HepG2 (cell line): Measurements from ENCODE around the gene L3MBTL3. TPM values are rescaled to one million over a fixed set of nuclear protein-coding genes. Genes with fewer than 3 reads are reported as not detected.

Experiments used
- HDAC2 ChIP-seq: sonication (generic); formaldehyde crosslinking; IDR thresholded peaks from 2 replicates; pipeline ENCODE4 v1.4.0; 2020; ENCODE audit warnings: missing genetic modification reagents
- JUNB ChIP-seq: sonication (generic); formaldehyde crosslinking; IDR thresholded peaks from 2 replicates; pipeline ENCODE4 v1.8.0; 2022; ENCODE audit warnings: missing genetic modification reagents, mild to moderate bottlenecking, borderline replicate concordance
- MXI1 ChIP-seq: IDR thresholded peaks from 3 replicates; pipeline ENCODE4 v1.6.1; 2012; ENCODE audit warnings: low read depth, low read length, inconsistent platforms, borderline replicate concordance
- RCOR2 ChIP-seq: IDR thresholded peaks from 2 replicates; pipeline ENCODE4 v1.6.1; 2016; ENCODE audit warnings: missing biosample characterization, missing genetic modification reagents
- SRSF9 ChIP-seq: fragments of 200-400 bp; formaldehyde crosslinking; IDR thresholded peaks from 2 replicates; pipeline ENCODE4 v1.6.1; 2018; ENCODE audit warnings: borderline replicate concordance, mild to moderate bottlenecking, low read depth, low read length; ENCODE audit not compliant: insufficient read depth, poor library complexity, severe bottlenecking
- ZFP41 ChIP-seq: sonication (generic); formaldehyde crosslinking; IDR thresholded peaks from 2 replicates; pipeline ENCODE4 v1.4.0; 2020; ENCODE audit warnings: mild to moderate bottlenecking, missing genetic modification reagents, borderline replicate concordance
- ZNF430 ChIP-seq: sonication (generic); formaldehyde crosslinking; IDR thresholded peaks from 2 replicates; pipeline ENCODE4 v1.9.0; 2021; ENCODE audit warnings: mild to moderate bottlenecking, missing genetic modification reagents
- ZNF564 ChIP-seq: sonication (generic); formaldehyde crosslinking; IDR thresholded peaks from 2 replicates; pipeline ENCODE4 v1.8.1; 2023; ENCODE audit warnings: mild to moderate bottlenecking, missing genetic modification reagents
- ZNF749 ChIP-seq: sonication (generic); formaldehyde crosslinking; IDR thresholded peaks from 2 replicates; pipeline ENCODE4 v1.8.0; 2022; ENCODE audit warnings: mild to moderate bottlenecking, missing genetic modification reagents, moderate library complexity, borderline replicate concordance
- polyA plus RNA-seq, 8 experiments: library from polyadenylated mRNA; depleted of rRNA in 3 of 8; stranded (reverse) in 7 of 8; unstranded in 1 of 8; fragments of >200 nt; fragmentation: Illumina TruSeq in 4 of 8; extraction: Trizol in 4 of 8; gene quantifications; 2 replicates each; pipeline versions ENCODE4 v1.2.1 to v1.2.3, GENCODE V29; 2011 to 2016; ENCODE audit warnings: low read depth in 4 of 8, missing spikeins in 1 of 8, mixed read lengths in 1 of 8; ENCODE audit not compliant: insufficient read depth in 1 of 8
- total RNA-seq, 5 experiments: library from RNA; depleted of rRNA; stranded (reverse); fragments of >200 nt; fragmentation: Illumina TruSeq; extraction: Trizol; gene quantifications; 2 replicates each; pipeline ENCODE4 v1.2.3, GENCODE V29; 2016; ENCODE audit warnings: low read depth in 1 of 5
- TF ChIP-seq, protein P1 (sequence below): sonication (generic); formaldehyde crosslinking; conservative IDR thresholded peaks from 2 replicates; pipeline ENCODE4 v1.8.0; 2022; ENCODE audit warnings: missing genetic modification reagents
- TF ChIP-seq, protein P2 (sequence below): IDR thresholded peaks from 2 replicates; pipeline ENCODE4 v1.6.1; 2012; ENCODE audit warnings: low read depth, low read length, improper control_type of control experiment
- TF ChIP-seq, protein P3 (sequence below): sonication (generic); formaldehyde crosslinking; IDR thresholded peaks from 2 replicates; pipeline ENCODE4 v1.5.1; 2020; ENCODE audit warnings: mild to moderate bottlenecking, missing genetic modification reagents, borderline replicate concordance
- TF ChIP-seq, protein P4 (sequence below): IDR thresholded peaks from 2 replicates; pipeline ENCODE4 v1.6.1; 2016; ENCODE audit warnings: low read depth
- TF ChIP-seq, protein P5 (sequence below): sonication (generic); formaldehyde crosslinking; IDR thresholded peaks from 2 replicates; pipeline ENCODE4 v1.4.0; 2020; ENCODE audit warnings: mild to moderate bottlenecking, missing genetic modification reagents
- TF ChIP-seq, protein P6 (sequence below): sonication (generic); formaldehyde crosslinking; IDR thresholded peaks from 2 replicates; pipeline ENCODE4 v1.4.0; 2020; ENCODE audit warnings: mild to moderate bottlenecking, missing genetic modification reagents

L3MBTL3 gene
- total and polyA plus RNA-seq, 2 of the 13 experiments (the other 11 are each of a cell fraction or from before 2014, with no cell fraction given) = 1.5 to 2.5 TPM

DNA sequence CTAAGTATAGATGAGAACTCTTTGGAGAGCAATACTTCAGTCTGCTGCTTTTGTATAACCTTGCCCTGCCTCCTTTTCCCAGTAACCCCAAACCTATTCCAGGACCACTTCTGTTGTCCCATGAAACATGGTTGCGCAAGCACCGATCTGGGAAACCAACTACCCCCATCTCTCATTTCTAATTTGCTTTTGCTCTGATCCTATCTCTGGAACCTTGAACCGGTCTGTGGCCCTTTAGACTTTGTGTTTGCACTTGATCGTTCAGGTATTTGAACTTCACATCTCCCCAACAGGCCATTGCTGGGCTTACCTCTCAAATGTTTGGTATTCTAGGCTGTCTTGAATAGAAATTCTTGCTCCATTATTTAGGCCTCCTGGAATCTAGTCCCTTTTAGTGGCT, 25.0 kb downstream of the L3MBTL3 start (continued):
- TF ChIP-seq, protein P1, sequence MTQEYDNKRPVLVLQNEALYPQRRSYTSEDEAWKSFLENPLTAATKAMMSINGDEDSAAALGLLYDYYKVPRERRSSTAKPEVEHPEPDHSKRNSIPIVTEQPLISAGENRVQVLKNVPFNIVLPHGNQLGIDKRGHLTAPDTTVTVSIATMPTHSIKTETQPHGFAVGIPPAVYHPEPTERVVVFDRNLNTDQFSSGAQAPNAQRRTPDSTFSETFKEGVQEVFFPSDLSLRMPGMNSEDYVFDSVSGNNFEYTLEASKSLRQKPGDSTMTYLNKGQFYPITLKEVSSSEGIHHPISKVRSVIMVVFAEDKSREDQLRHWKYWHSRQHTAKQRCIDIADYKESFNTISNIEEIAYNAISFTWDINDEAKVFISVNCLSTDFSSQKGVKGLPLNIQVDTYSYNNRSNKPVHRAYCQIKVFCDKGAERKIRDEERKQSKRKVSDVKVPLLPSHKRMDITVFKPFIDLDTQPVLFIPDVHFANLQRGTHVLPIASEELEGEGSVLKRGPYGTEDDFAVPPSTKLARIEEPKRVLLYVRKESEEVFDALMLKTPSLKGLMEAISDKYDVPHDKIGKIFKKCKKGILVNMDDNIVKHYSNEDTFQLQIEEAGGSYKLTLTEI = no peak
- TF ChIP-seq, protein P2, sequence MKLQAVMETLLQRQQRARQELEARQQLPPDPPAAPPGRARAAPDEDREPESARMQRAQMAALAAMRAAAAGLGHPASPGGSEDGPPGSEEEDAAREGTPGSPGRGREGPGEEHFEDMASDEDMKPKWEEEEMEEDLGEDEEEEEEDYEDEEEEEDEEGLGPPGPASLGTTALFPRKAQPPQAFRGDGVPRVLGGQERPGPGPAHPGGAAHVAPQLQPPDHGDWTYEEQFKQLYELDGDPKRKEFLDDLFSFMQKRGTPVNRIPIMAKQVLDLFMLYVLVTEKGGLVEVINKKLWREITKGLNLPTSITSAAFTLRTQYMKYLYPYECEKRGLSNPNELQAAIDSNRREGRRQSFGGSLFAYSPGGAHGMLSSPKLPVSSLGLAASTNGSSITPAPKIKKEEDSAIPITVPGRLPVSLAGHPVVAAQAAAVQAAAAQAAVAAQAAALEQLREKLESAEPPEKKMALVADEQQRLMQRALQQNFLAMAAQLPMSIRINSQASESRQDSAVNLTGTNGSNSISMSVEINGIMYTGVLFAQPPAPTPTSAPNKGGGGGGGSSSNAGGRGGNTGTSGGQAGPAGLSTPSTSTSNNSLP = no peak
- no peak; the same call in 1 of the 2 replicates for TF ChIP-seq HDAC2
- 0 out of 2 replicates have a peak, but pooled peaks have one; percentile 27 for TF ChIP-seq ZNF564 (CRISPR knock-in tag)
- no peak for TF ChIP-seq ZNF749 (CRISPR knock-in tag)
- TF ChIP-seq ZNF430 (CRISPR knock-in tag) = no peak
- no peak for TF ChIP-seq MXI1
- TF ChIP-seq, protein P3, sequence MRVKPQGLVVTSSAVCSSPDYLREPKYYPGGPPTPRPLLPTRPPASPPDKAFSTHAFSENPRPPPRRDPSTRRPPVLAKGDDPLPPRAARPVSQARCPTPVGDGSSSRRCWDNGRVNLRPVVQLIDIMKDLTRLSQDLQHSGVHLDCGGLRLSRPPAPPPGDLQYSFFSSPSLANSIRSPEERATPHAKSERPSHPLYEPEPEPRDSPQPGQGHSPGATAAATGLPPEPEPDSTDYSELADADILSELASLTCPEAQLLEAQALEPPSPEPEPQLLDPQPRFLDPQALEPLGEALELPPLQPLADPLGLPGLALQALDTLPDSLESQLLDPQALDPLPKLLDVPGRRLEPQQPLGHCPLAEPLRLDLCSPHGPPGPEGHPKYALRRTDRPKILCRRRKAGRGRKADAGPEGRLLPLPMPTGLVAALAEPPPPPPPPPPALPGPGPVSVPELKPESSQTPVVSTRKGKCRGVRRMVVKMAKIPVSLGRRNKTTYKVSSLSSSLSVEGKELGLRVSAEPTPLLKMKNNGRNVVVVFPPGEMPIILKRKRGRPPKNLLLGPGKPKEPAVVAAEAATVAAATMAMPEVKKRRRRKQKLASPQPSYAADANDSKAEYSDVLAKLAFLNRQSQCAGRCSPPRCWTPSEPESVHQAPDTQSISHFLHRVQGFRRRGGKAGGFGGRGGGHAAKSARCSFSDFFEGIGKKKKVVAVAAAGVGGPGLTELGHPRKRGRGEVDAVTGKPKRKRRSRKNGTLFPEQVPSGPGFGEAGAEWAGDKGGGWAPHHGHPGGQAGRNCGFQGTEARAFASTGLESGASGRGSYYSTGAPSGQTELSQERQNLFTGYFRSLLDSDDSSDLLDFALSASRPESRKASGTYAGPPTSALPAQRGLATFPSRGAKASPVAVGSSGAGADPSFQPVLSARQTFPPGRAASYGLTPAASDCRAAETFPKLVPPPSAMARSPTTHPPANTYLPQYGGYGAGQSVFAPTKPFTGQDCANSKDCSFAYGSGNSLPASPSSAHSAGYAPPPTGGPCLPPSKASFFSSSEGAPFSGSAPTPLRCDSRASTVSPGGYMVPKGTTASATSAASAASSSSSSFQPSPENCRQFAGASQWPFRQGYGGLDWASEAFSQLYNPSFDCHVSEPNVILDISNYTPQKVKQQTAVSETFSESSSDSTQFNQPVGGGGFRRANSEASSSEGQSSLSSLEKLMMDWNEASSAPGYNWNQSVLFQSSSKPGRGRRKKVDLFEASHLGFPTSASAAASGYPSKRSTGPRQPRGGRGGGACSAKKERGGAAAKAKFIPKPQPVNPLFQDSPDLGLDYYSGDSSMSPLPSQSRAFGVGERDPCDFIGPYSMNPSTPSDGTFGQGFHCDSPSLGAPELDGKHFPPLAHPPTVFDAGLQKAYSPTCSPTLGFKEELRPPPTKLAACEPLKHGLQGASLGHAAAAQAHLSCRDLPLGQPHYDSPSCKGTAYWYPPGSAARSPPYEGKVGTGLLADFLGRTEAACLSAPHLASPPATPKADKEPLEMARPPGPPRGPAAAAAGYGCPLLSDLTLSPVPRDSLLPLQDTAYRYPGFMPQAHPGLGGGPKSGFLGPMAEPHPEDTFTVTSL (CRISPR knock-in tag) = peak; percentile 29; the same call in 1 of the 2 replicates
- no peak for TF ChIP-seq ZFP41 (CRISPR knock-in tag)
- no peak for TF ChIP-seq SRSF9
- TF ChIP-seq, protein P4, sequence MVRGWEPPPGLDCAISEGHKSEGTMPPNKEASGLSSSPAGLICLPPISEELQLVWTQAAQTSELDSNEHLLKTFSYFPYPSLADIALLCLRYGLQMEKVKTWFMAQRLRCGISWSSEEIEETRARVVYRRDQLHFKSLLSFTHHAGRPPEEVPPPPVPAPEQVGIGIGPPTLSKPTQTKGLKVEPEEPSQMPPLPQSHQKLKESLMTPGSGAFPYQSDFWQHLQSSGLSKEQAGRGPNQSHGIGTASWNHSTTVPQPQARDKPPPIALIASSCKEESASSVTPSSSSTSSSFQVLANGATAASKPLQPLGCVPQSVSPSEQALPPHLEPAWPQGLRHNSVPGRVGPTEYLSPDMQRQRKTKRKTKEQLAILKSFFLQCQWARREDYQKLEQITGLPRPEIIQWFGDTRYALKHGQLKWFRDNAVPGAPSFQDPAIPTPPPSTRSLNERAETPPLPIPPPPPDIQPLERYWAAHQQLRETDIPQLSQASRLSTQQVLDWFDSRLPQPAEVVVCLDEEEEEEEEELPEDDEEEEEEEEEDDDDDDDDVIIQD = peak; percentile 47; the same call in 1 of the 2 replicates
- TF ChIP-seq, protein P5, sequence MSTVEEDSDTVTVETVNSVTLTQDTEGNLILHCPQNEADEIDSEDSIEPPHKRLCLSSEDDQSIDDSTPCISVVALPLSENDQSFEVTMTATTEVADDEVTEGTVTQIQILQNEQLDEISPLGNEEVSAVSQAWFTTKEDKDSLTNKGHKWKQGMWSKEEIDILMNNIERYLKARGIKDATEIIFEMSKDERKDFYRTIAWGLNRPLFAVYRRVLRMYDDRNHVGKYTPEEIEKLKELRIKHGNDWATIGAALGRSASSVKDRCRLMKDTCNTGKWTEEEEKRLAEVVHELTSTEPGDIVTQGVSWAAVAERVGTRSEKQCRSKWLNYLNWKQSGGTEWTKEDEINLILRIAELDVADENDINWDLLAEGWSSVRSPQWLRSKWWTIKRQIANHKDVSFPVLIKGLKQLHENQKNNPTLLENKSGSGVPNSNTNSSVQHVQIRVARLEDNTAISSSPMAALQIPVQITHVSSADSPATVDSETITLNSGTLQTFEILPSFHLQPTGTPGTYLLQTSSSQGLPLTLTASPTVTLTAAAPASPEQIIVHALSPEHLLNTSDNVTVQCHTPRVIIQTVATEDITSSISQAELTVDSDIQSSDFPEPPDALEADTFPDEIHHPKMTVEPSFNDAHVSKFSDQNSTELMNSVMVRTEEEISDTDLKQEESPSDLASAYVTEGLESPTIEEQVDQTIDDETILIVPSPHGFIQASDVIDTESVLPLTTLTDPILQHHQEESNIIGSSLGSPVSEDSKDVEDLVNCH (CRISPR knock-in tag) = no peak
- 0 out of 2 replicates have a peak, but pooled peaks have one; percentile 54 for TF ChIP-seq RCOR2
- no peak for TF ChIP-seq JUNB (CRISPR knock-in tag)
- TF ChIP-seq, protein P6, sequence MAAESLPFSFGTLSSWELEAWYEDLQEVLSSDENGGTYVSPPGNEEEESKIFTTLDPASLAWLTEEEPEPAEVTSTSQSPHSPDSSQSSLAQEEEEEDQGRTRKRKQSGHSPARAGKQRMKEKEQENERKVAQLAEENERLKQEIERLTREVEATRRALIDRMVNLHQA (CRISPR knock-in tag) = no peak
